GM21825 (cell line): Measurements from ENCODE around the gene ATPAF1.
"Not testable (repeated sequence)": the region's sequence is repeated elsewhere in the genome, so short reads cannot be mapped to it uniquely, and the experiment has no call there.

Source experiments
- ATAC-seq: cut with Tn5 transposase; IDR thresholded peaks from one replicate; pipeline ENCODE4 v1.9.1; 2021; ENCODE audit warnings: mild to moderate bottlenecking, moderate library complexity; ENCODE audit not compliant: unreplicated experiment

The ATPAF1 gene

GRCh38 chr1:46667782-46668760 lies at the start of gene ATPAF1:
Gene ATPAF1, minus strand, starts transcription at chr1:46668364. Its CDS starts 42 bp downstream, at chr1:46668322.
- ATAC-seq = peak; percentile 67

- ATAC-seq = no peak
Measured at GRCh38 chr1:46717654-46718053, 49.5 kb upstream of the ATPAF1 start.

GRCh38 chr1:46714976-46715375 lies 46.8 kb upstream of the ATPAF1 start:
- no peak for ATAC-seq

GRCh38 chr1:46708121-46708520 lies 40.0 kb upstream of the ATPAF1 start:
- no peak for ATAC-seq

- ATAC-seq = no peak
Measured at GRCh38 chr1:46705408-46705807, 37.2 kb upstream of the ATPAF1 start.

- ATAC-seq = no peak
Measured at GRCh38 chr1:46703927-46704641, 35.9 kb upstream of the ATPAF1 start.

- ATAC-seq = no peak
Measured at GRCh38 chr1:46699666-46700065, 31.5 kb upstream of the ATPAF1 start.

- ATAC-seq = no peak
Measured at GRCh38 chr1:46697053-46697452, 28.9 kb upstream of the ATPAF1 start.

- not testable (repeated sequence) for ATAC-seq
Measured at GRCh38 chr1:46694676-46695075, 26.5 kb upstream of the ATPAF1 start.

- ATAC-seq = no peak
Measured at GRCh38 chr1:46692811-46693770, 24.9 kb upstream of the ATPAF1 start.

GRCh38 chr1:46691997-46692790 lies 24.0 kb upstream of the ATPAF1 start:
- ATAC-seq = no peak

- no peak for ATAC-seq
Measured at GRCh38 chr1:46690931-46691421, 22.8 kb upstream of the ATPAF1 start.

- ATAC-seq = no peak
Measured at GRCh38 chr1:46689897-46690296, 21.7 kb upstream of the ATPAF1 start.

GRCh38 chr1:46689356-46689755 lies 21.2 kb upstream of the ATPAF1 start:
- no peak for ATAC-seq

GRCh38 chr1:46687921-46688509 lies 19.9 kb upstream of the ATPAF1 start:
- ATAC-seq = no peak

GRCh38 chr1:46687093-46687659 lies 19.0 kb upstream of the ATPAF1 start:
- no peak for ATAC-seq

- ATAC-seq = no peak
Measured at GRCh38 chr1:46686255-46686654, 18.1 kb upstream of the ATPAF1 start.

- ATAC-seq = no peak
Measured at GRCh38 chr1:46684670-46685069, 16.5 kb upstream of the ATPAF1 start.

GRCh38 chr1:46682064-46682463 lies 13.9 kb upstream of the ATPAF1 start:
- no peak for ATAC-seq
